GM18909 (cell line): Measurements from ENCODE around the gene KCNE4.

Experiments
- ATAC-seq: cut with Tn5 transposase; IDR thresholded peaks from one replicate; pipeline ENCODE4 v1.9.1; 2021; ENCODE audit warnings: mild to moderate bottlenecking; ENCODE audit not compliant: unreplicated experiment, poor library complexity

The KCNE4 gene

DNA sequence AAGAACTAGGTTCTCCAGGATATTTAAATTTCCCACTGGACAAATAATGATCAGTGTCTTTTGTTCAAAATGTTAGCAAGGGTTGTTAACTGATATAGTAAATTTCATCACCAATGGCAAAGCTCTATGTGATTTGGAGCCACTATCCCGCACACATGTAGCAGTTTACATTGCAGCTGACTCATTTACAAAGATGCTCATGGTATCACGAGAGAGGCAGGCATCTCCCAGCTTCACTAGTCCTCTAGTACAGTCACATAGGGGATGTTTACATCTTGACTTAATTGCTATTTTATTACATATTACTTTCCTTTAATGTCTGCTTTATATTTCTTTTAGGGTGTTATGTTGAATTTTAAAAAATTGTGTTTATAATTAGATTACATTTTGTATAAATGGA is 30.7 kb downstream of the KCNE4 start:
- ATAC-seq, result no peak

DNA sequence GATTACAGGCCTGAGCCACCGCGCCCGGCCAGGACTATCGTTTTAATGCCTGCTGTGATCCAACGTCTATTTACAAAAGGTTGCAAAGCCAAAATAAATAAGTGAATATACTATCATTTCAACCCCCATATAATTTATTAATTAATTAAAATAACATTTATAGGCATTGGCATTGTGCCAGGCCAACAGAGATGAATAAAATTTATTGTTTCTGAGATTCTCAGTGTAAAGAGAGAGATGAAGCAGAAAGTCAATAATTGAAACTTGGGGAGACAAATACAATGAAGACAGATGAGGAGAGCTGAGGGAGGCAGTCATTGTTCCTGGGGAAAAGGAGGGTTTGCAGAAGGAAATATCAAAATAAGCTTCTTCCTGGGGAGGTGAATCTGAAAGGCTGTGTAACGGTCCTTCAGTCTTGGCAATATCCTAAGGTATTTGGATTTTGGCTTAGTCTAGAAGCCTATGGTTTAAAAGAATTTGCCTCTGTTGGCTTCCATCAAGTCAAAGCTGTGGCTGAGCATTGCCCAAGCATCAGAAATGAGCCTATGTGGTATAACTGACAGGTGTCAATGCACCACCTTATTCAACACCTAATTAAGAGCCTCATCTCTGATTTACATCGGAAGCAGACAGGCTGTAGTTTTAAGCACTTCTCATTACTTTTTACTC is 31.5 kb downstream of the KCNE4 start:
- ATAC-seq, result no peak

DNA sequence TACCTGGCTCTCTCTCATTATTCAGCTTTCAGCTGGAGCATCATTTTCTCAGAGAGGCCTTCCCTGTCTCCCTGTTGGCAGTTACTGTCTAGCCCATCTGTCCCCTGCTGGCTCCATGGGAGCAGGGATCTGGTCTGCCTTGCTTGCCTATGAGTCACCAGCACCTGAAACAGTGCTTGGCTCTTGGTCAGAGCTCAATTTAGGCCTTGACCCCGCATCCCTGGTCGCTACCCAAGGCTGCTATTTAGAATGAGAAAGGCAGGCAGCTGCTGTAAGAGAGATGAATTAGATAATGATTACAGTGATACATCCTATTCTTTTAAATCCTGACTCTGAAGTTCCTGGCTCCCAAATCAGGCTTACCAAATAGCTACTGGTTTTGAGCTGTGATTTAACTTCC is 32.9 kb downstream of the KCNE4 start:
- no peak for ATAC-seq

DNA sequence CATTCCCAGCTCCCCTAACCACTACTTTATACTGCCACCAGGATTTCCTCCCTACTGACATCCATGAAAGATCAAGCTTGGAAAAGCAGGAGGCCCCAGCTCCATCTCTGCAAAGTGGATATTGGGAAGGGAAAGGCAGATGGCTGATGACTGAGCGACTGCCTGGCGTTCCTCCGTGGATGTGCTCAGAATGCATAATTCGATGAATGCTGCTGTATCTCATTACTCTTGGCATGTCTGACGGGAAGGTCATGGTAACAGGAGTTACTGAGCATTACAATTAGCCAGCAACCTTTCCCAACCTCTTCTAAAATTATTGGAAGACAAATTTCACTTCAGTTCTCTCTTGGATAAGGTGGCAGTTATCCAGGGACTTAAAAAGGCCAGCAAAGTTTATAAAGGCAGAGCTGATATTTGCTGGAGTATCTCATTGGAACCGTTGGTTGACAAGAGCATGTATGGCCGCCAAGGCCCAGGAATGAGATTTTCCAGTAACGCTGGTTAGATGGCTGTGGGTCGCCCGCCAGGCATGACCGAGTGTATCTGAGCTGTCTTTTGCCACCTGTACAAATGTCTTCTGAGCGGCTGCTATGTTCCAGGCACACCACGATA is 34.5 kb downstream of the KCNE4 start:
- ATAC-seq, result no peak

DNA sequence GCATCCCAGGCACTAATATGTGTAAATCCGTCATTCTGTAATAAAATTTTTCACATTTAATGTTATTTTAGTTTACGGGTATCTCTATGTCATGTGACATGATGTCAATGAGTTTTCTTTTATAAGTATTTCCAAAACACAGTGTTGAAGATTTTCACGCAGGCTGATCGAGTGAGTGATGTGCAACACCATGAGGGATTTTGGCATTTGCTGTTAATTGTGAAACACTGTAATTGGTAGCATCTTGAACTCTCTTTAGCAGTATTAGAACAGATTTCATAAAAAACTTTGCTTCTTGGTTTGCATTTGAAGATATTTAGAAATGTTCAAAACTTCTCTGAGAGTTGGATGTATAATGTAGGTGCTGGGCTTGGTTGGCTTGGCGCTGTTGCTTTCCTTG is 35.5 kb downstream of the KCNE4 start:
- no peak for ATAC-seq

DNA sequence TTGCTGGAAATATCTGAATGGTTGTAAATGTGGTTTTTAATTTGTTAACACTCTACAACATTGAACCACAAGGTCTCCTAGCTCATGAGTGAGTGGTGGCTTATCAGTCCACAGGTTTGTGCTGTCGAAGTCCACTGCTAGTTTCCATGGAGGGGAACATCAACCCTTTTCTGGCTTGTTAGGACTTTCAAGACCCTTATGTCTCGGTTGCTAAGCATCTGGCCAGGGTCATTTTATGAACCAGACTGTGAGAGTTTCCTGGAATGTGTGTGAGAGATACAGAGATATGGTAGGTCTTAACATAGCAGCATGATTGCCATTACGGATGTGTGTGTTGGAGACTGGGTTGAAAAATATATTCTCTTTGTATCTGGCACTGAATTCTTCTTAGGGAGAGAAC is 36.9 kb downstream of the KCNE4 start:
- ATAC-seq, result no peak

DNA sequence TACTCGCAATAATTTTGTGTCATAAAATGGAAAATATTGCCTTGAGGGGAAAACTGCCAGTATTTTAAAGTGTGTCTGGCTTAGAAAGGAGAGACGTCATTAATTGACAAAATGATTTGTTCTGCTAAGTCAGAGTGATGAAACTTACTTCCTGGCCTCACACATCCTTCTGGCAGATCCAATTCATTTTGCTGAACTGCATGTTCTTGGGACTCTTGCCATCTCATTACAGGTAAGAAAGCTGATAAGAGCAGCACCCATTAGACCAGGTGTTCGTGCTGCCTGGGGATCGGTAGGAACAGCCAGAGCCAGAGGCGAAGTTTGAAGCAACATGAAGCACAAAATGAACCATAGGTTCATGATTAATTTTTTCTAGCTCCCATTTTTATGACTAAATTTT is 38.0 kb downstream of the KCNE4 start:
- ATAC-seq, result no peak

DNA sequence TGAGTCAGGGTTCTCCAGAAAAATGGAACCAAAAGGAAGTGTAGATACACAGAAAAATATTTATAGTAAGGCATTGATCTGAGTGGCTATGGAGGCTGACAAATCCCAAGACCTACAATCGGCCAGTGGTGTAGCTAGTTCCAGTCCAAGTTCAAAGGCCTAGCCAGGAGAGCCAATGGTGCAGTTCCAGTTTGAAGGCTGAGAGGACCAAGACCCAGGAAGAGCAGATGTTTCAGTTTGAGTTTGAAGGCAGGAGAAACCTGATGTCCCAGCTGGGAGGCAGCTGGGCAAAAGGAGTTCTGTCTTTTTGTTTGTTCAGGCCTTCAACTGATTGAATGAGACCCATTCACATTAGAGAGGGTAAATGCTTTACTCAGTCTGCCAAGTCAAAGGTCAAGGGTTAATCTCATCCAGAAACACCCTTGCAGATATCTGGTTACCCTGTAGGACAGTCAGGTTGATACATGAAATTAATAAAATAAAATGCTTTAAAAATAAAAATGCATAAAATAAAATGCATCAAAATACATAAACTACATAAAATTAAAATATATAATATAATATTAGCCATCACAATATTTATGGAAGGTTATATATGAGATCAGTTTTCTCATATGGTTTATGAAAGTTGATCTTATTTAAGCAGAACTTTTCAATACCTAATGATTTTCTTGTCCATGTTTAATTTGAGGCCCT is 38.7 kb downstream of the KCNE4 start:
- ATAC-seq, result no peak

DNA sequence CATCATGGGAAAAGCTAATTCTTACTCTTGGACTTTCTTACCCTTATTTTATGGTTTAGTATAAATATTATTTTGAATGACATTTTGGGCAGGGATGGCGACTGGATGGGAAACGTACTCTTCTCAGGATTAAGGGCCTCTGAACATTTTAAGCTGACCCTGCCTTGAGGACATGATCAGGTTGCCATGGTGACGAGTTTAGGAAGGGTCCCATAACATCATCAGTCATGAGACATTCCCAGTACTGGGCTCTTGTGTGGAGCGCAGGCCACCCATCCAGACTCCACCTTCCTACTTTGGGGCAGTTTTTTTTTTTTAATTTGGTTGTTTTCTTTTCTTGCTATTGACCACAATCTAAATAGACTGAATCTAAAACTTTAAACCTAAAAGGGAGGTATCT is 40.7 kb downstream of the KCNE4 start:
- no peak for ATAC-seq

DNA sequence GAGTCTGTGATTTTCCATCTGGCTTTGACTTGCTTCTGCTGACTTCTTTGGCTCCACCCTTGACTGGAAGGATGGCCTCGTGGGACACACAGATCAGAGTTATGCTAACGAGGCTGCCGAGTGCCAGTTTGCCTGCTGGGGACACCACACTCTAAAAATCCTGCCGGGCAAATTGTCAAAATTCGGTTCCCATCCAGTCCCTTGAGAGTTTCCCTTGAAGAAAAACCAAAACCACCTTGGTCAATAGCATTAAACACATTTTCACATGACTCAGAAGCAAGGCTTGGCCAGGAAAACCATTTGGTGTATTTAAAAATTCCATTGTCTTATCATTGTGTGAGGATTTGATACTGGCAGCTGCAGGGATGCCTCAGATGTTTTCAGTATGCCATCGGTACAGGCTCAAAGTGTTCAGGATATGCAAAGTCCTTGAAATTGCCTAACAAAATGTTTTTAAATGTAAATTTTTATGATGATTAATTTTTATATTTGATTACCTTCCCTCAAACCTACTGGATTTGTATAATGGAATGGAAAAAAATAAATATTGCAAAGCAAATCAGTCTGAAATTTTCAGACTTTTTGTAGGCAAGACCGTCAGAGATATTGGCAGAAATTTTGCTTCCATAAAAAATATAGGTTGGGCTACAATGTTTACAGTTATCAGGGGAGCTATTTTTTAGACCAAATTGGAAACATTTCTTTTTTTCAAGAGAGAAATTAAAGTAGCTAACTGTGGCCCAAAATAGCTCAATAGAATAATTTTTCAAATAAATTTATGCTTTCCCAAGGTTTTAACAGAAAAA is 41.6 kb downstream of the KCNE4 start:
- no peak for ATAC-seq

DNA sequence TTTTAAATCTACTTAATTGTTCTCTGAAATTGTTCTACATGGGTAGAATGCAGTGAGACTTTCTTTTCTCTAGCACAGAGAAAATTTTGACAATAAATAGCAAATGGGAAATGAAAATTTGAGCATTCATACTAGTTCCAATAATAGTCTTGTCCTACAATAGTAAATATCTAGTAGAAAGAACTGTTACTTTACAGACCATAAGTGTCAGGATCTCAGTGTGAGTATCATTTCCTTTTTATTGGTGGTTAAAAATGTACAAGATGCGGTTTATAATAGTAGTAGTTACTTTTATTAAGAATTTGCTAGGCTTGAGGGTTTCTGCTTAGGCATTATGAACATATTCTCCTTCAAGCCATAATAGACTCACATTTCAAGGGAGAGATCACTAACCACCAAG is 43.2 kb downstream of the KCNE4 start:
- peak; percentile 67 for ATAC-seq

DNA sequence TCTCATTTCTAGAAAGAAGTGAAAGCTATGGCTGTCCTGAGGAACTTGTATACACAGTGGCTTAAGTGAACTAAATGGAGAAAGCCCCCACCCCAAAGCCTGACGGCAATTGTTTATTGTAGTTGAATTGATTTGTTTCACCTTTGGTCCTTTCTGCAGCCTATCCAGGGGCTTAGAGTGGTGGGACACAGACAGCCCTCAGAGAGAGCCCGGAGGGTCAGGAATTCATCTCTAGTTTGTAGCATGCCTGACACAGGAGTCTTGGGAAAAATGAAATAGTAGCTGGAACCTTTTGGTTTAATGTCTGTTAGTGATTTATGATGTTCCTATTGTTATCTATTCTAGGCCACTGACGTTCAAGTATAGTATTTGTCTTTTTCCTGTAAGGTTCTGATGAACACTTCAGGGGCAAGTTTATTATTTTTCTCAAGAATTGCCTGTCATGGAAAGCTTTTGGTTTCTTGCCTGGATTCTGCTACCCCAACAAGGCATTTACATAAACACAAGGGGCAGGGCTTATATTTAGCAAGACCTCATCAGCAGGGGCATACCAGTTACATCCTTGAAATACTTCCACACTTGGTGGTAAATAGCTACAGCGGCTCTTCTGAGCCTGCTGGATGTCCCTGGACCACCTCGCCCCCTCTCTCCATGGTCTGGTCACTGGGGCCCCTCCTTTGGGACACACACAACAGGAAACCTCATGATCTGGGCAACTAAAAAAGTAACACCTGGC is 44.4 kb downstream of the KCNE4 start:
- ATAC-seq, result no peak

DNA sequence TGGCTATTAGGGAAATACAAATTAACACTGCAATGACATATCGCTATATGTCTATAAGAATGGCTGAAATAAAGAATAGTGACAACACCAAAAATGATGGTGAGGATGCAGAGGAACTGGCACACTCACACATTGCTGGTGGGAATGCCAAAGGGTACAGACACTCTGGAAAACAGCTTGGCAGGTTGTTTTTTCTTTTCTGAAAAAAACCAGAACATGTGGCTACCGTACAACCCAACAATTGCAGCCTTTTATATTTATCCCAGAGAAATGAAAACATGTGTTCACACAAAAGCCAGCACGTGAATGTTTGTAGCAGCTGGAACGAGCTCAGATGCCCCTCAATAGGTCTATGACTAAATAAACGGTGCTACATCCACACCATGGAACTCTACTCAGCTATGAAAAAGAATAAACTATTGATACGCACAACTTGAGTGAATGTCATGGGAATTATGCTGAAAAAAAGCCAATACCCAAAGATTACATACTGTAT is 45.9 kb downstream of the KCNE4 start:
- no peak for ATAC-seq

DNA sequence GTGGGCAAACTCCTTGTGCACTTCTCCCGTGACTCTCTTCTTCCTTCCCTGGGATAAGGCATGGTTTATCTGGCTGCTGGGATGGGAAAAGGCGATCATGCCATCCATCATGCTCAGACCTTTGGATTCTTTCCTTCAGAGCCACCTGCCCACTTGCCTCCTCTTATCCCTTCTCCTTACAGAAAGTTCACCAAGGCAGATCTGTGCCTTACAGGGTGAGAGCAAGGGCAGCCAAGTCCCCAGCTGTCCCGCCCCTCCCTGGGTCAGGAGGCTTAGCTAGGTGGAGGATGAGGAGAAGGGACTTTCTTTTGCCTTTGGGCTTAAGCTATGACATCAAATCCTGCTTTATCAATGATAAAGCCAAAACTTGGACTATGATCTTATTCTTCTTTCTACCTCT is 47.6 kb downstream of the KCNE4 start:
- ATAC-seq, result no peak

DNA sequence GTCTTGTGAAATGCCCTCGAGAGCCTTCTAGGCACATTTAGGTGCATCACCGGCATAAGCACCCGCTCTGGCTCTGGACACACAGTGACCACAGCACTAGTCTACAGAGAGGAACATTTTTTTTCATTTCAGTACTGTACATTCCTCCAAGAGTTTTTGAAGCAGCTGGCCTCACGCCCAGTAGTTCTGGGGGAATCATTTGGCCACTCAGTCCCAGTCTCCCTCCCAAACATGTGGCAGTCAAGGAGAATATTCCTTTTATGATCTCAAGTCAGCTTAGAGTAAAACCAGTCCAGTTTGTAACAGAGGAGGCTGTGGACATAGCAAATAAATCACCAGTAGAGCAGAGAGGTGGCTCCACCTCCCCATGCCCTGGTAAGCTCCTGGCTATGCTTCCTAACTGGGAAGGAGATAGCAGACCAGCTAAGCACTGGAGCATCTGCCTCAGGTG is 48.1 kb downstream of the KCNE4 start:
- ATAC-seq, result no peak

DNA sequence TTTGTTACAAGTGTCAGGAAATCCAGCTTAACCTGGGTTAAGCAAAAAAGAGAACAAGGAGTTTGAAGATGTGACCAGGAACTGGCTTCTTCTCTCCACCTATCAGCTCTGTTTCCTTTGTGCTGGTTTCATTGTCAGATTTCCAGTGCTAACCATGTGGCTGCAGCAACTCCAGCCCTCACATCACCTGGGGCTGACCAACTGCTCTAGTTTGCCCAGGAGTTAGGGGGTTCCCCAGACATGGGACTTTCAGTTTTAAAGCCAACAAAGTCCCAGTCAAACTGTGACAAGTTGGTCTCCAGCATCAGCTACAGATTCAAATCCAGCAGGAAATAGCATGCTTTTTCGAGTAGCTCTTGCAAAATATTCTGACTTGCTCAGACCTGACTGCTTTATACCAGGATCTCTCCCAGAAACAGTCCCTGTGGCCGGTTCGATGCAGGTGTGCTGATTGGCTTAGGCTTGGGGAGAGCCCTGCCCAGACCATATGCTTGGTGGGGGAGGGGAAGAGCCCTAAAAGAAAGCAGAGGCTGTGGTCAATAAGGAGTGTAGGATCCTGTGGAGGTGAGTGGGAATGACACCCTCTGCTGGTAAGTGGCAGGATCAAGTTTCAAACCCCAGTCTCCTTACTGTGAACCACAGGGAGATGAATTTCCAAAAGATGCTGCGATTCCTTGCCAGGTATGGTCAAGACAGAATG is 49.5 kb downstream of the KCNE4 start:
- peak; percentile 83 for ATAC-seq

DNA sequence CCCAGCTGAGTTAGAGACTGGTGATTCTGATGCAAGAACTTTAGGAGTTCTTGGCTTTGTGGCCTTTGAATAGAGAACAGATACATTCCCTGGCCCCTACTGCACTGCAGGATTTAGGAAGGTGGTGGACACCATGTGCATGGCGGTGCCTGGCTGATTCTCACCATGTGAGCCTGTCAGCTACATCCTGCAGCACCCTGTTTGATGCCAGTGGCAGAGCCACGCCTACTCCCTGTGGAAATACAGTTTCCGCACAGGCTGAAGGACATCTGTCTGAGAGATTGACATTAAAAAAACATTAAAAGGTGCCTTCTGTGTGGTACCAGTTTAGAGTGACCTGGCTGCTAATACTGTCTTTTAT is 50.0 kb downstream of the KCNE4 start:
- no peak for ATAC-seq

DNA sequence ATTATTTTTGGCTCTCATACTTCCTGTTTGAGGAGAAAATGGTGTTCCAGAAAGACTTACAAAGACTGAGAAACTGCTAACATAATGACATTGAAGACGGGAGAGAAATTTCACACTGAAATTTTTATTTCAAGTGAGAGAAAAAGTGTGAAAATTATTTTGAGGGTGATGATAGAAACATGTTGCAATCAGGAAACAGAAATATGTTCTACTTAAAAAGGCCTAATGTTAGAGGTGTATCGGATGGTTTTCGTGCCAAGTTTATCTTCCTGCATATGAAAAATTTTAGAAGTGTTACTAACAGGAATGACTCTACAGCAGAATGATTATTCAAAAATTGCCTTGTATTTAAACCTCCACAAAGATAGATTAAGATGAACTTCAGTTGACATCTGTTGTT is 50.5 kb downstream of the KCNE4 start:
- no peak for ATAC-seq

DNA sequence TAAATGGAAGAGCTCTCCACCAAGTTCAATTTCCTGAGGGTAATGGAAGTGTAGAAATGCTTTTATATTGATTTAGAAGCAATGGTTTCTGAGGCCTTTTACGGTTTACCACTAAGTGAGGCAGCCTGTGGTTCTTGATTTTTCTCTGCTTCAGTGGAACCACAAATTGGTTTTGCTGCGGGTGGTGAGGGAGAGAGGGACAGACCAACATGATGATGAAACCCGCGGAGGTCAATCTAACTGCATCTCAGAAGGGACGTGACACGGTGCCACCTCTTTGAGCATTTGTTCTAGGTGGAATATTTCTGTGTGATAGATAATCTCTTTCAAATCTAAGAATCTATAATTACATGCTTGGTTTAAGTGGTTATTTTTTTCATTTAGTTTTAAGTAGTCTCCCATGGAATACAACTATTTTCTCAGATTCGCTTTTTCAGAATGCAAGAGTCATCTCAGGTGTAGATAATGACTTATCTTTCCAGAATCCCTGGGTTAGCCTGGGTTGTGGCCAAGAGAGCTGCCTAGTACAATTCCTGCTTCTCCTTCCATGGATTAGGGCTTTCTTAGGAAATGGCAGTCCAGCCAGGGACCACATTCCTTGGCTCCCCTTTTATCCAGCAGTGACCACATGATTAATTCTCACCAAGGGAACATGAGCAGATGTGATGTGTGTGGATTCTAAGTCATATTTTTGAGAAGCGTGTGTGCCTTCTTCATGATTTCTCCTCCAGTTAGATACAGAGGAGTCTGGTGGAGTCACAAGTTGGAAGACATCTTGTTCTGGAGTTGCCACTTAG is 52.5 kb downstream of the KCNE4 start:
- no peak for ATAC-seq
